Measurements from ENCODE around the gene PDE11A. TPM values are rescaled to one million over a fixed set of nuclear protein-coding genes. Genes with fewer than 3 reads are reported as not detected.

PDE11A gene
- total and polyA plus RNA-seq, 9 donors, result 0.15 to 2.0 (median 0.42) TPM; not detected in 1

DNA sequence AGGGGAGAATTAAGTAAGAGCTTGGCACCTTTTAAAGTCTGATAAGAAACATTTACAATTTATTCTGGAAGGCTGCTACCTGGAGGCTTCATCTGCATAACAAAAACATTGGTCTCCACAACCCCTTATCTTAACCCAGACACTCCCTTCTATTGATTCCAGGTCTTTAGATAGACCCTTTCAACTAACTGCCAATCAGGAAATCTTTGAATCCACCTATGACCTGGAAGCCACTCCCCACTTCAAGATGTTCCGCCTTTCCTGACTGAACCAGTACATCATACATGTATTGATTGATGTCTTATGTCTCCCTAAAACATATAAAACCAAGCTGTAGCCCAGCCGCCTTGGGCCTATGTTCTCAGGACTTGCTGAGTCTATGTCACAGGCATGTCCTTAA is 390.6 kb downstream of the PDE11A start:
- Histone ChIP-seq H3K4me3 (no peak overlapping the region), H3K36me3 (no peaks in the 10 kb centered on the region), H3K9me3 (no peaks in the 10 kb centered on the region), H3K27me3 (no peaks in the 10 kb centered on the region), H3K4me1 (ENCODE audit: insufficient read depth) (peaks cover 2% of the 10 kb centered on the region), H3K27ac (no peak overlapping the region)
- DNase-seq, result no peak
- intact Hi-C loops (cut with DNase I), result no loop called here
- TF ChIP-seq EP300 (IDR thresholded peaks at IDR 0.05) (no peak), CTCF (IDR thresholded peaks at IDR 0.05) (no peak), POLR2A (IDR thresholded peaks at IDR 0.05) (no peak)
- 93 to 96% (median 96%) methylated on average over 2 of the region's 2 CpGs for WGBS, 3 donors

- no peaks in the 10 kb centered on the region for H3K27me3 ChIP-seq
- 86 to 91% (median 91%) methylated on average over 6 of the region's 6 CpGs for WGBS, 3 donors
- H3K4me3 ChIP-seq, result no peak overlapping the region
- H3K4me1 ChIP-seq (ENCODE audit: insufficient read depth), result peaks cover 5% of the 10 kb centered on the region
- intact Hi-C loops (cut with DNase I), result no loop called here
- DNase-seq, result no peak
- H3K27ac ChIP-seq, result no peak overlapping the region
- TF ChIP-seq CTCF (IDR thresholded peaks at IDR 0.05), result no peak
- TF ChIP-seq POLR2A (IDR thresholded peaks at IDR 0.05), result no peak
- TF ChIP-seq EP300 (IDR thresholded peaks at IDR 0.05), result no peak
- no peaks in the 10 kb centered on the region for H3K36me3 ChIP-seq
- no peaks in the 10 kb centered on the region for H3K9me3 ChIP-seq
Observed at GRCh38 chr2:177680866-177681712, 391.5 kb downstream of the PDE11A start.

DNA sequence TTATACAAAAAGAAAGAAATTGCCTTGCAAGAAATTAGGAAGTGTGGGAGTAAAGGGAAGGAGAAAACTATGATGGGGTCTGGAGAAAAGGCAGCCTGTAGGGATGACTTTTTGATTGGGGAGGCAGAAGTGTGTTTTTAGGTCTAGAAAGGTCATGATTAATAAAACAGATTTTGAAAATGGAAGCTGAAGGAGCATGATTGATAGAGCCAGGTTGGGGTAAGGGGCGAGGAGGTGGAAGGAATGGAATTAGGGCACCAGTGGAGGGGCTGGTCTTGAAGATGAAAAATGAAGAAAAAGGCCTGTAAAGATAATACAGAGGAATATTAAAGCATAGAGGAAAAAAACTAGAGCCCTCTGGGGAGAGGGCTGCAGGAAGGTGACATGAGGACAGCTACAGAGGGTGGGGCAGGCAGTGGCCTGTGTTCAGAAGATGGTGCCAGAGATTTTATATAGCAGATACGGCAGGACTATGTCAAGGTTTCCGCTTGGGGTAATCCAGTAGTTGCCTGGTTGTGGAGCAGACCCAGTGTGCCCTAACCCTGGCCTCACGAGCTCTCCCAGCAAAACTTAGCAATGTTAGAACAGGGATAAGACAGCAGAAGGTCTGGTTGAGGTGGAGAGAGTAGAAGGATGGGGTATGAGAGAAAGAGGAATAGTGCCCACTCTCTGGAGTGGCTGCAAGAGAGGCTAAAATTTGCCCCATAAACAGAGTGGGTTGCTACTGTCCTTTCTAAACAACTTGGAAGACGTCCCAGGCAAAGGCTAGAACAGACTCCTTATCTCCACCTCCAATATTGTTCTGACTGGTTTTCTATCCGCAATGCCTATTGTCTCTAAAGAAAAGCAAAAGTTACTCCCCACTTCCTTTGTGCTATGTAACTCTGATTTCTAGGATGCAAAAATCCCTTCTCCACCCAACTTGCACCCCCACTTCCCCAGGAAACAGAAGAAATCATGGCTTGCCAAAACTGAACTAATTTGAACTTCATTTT is 392.7 kb downstream of the PDE11A start:
- Histone ChIP-seq H3K4me3 (no peak overlapping the region), H3K27ac (no peak overlapping the region), H3K9me3 (no peaks in the 10 kb centered on the region), H3K36me3 (no peaks in the 10 kb centered on the region), H3K27me3 (no peaks in the 10 kb centered on the region), H3K4me1 (ENCODE audit: insufficient read depth) (peaks cover 9% of the 10 kb centered on the region)
- intact Hi-C loops (cut with DNase I), result no loop called here
- 60 to 62% (median 60%) methylated on average over 6 of the region's 6 CpGs for WGBS, 3 donors
- TF ChIP-seq POLR2A (IDR thresholded peaks at IDR 0.05), result no peak
- TF ChIP-seq CTCF (IDR thresholded peaks at IDR 0.05), result no peak
- no peak for TF ChIP-seq EP300 (IDR thresholded peaks at IDR 0.05)
- no peak for DNase-seq

GRCh38 chr2:177678939-177679338 is 393.6 kb downstream of the PDE11A start:
- Histone ChIP-seq H3K4me3 (no peak overlapping the region), H3K9me3 (no peaks in the 10 kb centered on the region), H3K4me1 (ENCODE audit: insufficient read depth) (peaks cover 9% of the 10 kb centered on the region), H3K36me3 (no peaks in the 10 kb centered on the region), H3K27me3 (no peaks in the 10 kb centered on the region), H3K27ac (no peak overlapping the region)
- DNase-seq, result no peak
- intact Hi-C loops (cut with DNase I), result no loop called here
- WGBS, 3 donors, result 44 to 70% (median 54%) methylated on average over 2 of the region's 2 CpGs
- TF ChIP-seq POLR2A (IDR thresholded peaks at IDR 0.05) (no peak), CTCF (IDR thresholded peaks at IDR 0.05) (no peak), EP300 (IDR thresholded peaks at IDR 0.05) (no peak)
